ENCODE results near the gene DENND1A.

Gene DENND1A

DNA sequence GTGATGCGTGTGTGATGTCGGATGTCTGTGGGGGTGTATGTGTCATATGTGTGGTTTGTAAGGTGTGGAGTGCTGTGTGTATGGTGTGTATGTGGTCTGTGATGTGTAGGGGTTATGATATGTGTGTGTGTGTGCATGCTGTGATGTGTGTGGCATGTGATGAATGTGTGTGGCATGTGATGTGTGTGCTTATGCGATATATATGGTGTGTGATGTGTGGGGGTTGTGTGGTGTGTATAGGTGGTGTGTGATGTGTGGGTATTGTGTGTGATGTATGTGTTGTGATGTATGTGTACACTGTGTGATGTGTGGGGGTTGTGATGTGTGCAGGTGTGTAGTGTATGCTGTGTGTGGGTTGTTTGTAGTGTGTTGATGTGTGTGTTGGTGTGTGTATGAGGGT is 583.1 kb downstream of the DENND1A start:
- no peak for DNase-seq

GRCh38 chr9:123346026-123346425 is 583.9 kb downstream of the DENND1A start:
- DNase-seq: no peak

GRCh38 chr9:123345567-123345955 is 584.4 kb downstream of the DENND1A start:
- no peak for DNase-seq

DNA sequence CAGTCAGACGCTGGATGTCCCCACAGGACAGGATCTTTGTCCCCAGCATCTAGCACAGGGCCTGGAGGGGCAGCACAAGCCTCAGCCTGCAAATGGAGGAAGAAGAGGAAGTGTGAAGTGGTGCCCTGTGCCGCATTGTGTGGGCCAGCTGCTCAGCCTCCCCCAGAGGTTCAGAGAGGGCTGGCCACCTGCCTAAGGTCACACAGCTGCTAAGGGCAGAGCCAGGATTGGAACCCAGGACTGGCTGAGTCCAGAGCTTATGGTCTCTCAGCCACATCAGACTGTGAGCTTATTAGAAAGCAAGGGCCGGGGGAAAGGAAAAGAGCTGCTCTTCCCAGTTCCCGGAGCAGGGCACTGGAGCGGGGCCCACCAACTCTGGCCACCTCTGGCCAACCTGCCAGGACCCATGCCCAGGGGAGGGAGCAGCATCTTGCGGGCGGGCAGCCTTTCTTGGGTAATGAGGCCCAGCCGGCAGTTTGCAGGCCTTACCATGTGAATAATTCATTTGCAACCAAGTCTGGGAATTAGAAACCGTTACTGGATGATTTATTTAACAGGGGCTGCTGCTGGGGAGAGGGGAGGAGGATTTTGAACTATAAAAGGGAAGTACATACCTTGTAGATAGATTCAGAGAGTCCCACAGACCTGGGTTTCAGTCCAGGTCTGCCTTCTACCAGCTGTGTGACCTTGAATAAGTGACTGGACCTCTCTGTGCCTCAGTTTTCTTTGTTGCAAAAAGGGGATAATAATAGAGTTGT is 585.6 kb downstream of the DENND1A start:
- no peak for DNase-seq

GRCh38 chr9:123343443-123344191 is 586.3 kb downstream of the DENND1A start:
- DNase-seq: no peak

GRCh38 chr9:123342247-123342646 is 587.7 kb downstream of the DENND1A start:
- no peak for DNase-seq

GRCh38 chr9:123341816-123342215 is 588.1 kb downstream of the DENND1A start:
- DNase-seq: no peak

DNA sequence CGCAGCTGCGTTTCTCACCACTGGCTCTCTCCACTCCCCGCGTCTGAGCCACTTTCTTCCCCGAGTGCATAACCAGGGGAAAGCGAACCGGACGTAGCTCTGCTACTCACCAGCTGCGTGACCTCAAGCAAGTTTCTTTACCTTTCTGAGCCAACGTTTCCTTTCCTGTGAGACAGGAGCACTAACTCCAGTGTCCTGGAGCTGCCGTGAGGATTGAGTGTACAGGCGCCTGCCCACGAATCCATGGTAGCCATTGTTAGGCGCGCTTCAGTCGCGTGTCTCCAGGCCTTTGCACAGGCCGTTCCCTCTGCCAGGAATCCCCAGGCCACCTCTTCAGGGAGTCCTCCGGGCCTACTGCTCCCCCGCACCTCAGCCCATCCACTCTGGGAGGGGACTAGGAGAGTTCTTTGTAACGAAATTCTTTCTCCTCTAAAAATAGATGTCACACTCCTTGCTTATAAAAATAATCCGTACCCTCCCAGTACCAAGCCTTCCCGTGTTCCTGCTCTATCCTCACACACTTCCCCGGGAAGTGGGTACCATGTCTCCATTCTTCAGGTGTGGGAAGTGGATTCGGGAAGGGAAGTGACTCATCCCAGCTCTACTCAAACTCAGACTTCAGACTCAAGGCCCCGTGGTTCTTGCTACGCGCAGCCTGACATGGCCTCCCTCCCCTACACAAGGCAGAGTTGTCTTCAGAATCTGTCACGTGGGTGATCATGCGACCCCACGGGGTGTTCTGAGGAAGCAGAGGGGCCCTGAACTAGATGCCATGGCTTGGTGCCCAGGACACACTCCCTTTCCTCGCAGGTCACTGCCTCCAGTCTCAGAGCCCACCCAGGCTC is 590.0 kb downstream of the DENND1A start:
- DNase-seq: no peak

- peak; percentile 22 for DNase-seq
Measured at GRCh38 chr9:123338710-123339665, 590.9 kb downstream of the DENND1A start.

- DNase-seq: no peak
Measured at GRCh38 chr9:123337971-123338370, 592.0 kb downstream of the DENND1A start.

DNA sequence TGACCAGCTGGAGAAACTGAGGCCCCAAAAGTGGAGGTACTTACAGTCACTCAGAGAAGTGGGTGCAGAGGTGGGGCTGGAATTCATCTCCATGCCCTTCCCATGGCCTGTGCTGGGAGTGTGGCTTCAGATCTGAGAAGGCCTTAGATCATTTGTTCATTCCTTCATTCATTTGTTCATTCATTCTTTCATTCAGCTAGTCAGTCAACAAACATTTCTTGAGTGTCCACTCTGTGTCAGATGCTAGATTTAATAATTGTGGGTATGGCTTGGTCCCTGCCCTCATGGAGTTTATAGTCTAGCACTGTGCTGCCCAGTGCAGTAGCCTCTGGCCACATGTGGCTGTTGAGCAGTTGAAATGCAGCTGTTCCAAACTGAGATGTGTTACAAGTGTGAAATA is 593.0 kb downstream of the DENND1A start:
- DNase-seq: no peak

- no peak for DNase-seq
Measured at GRCh38 chr9:123336449-123336848, 593.5 kb downstream of the DENND1A start.

- no peak for DNase-seq
Measured at GRCh38 chr9:123335986-123336329, 594.0 kb downstream of the DENND1A start.

DNA sequence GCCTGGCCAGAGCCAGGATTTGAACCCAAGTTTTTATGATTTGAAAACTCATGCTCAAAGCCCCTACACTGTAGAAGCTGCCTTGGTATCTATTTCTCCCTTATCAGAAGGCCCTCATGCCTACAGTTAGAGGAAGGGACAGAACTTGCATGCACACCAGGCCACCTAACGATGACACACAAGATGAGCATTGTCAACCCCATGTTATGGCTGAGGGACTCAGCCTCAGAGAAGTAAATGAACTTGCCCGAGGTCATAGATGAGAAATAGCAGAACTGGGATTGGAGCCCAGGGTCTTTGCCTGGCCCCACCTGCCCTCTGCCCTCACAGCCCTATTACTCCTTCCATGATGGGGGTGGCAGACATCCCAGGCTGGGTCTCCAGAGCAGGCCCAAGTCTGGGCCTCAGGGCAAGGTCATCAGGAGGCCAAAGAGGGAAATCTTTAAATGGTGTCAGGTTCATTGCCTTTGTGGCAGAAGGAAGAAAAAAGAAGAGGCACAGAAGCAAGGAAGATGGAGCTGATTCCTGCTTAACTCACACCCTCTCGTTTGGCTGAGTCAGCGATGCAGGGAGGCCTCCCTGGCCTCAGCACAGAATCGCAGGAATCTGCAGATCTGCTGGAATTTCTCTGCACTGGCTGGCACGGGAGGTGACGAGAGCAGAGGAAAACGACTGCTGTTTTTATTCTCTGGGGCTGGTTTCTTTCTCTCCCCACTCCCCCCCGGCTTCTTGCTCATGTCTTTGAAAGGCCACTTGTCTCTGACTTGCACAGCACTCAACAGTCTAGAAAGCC is 594.5 kb downstream of the DENND1A start:
- DNase-seq: peak; percentile 86

DNA sequence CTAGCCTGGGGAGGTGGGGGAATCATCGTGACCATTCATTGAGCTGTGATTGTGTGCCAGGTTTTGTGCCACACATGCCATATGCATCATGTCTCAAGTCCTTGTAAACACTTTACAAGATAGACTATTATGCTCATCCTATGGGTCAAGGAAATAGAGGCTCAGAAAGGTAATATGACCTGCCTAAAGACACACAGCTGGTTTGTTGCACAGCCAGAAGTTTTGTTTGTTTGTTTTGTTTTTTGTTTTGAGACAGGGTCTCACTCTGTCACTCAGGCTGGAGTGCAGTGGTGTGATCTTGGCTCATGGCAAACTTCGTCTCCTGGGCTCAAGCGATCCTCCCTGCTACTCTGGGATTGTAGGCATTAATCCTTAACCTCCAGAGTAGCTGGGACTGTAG is 595.3 kb downstream of the DENND1A start:
- DNase-seq: no peak

GRCh38 chr9:123333058-123333669 is 596.8 kb downstream of the DENND1A start:
- peak; percentile 76 for DNase-seq

DNA sequence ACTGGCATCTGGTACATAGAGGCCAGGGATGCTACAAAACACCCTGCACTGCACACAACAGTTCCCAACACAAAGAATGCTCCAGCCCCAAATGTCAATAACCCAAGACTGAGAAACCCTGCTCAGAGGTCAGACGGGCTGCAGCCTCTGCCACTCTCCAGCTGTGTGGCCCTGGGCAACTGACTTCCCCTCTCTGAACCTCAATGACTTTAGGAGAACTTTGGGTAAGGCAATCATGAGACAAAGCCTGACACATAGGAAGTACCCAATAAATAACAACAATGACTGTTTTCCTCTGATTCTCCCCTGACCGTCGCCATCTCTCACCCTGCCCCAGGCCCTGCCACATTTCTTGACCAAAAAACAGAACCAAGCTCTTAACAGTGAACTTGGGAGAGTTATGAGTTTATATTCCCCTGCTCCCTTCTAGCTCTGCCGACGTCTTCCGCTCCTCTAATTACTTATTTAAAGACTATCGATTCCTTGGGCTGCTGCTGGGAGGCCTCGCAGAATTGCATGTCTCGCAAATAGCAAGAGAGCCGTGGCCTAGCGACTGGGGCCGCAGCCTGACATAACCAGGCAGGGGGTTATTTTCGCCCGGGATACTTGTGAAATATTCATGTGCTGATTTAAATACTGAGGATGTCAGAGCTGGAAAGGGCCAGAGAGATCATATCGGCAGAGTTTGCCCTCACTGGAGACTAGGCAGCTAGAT is 598.4 kb downstream of the DENND1A start:
- DNase-seq: no peak

All from fibroblast of skin of scalp (primary cell).